GM23248 (cell line): ENCODE data around the gene ERFL. TPM values are rescaled to one million over a fixed set of nuclear protein-coding genes. Genes with fewer than 3 reads are reported as not detected.

ENCODE experiments used
- DNase-seq: peaks from one replicate; pipeline ENCODE4 v3.0.0-alpha.2; 2015
- H2AFZ ChIP-seq: fragments of 200-600 bp; sonication (generic); 2 replicates; pipeline ENCODE4 v1.6.1; 2016; ENCODE audit warnings: antibody characterized with exemption
- H3F3A ChIP-seq: fragments of 200-600 bp; sonication (generic); 2 replicates; pipeline ENCODE4 v1.6.1; 2016; ENCODE audit warnings: mild to moderate bottlenecking, antibody characterized with exemption, mixed run types; ENCODE audit not compliant: insufficient read depth
- H3K27ac ChIP-seq: fragments of 200-600 bp; sonication (generic); 2 replicates; pipeline ENCODE4 v1.5.1; 2016; ENCODE audit warnings: mild to moderate bottlenecking
- H3K27me3 ChIP-seq: fragments of 200-600 bp; sonication (generic); replicated peaks from 2 replicates; pipeline ENCODE4 v1.6.1; 2016; ENCODE audit warnings: mild to moderate bottlenecking; ENCODE audit not compliant: insufficient read depth
- H3K36me3 ChIP-seq: fragments of 200-600 bp; sonication (generic); 2 replicates; pipeline ENCODE4 v1.6.1; 2016; ENCODE audit warnings: low read depth, mild to moderate bottlenecking
- H3K4me1 ChIP-seq: fragments of 200-600 bp; sonication (generic); 2 replicates; pipeline ENCODE4 v1.6.1; 2016; ENCODE audit warnings: mild to moderate bottlenecking; ENCODE audit not compliant: insufficient read depth
- H3K4me2 ChIP-seq: fragments of 200-600 bp; sonication (generic); one replicate; pipeline ENCODE4 v1.6.1; 2016; ENCODE audit warnings: mild to moderate bottlenecking; ENCODE audit not compliant: unreplicated experiment
- H3K4me3 ChIP-seq: fragments of 200-600 bp; sonication (generic); 2 replicates; pipeline ENCODE4 v1.5.1; 2016; ENCODE audit warnings: mild to moderate bottlenecking
- H3K79me2 ChIP-seq: fragments of 200-600 bp; sonication (generic); 2 replicates; pipeline ENCODE4 v1.6.1; 2016; ENCODE audit warnings: mild to moderate bottlenecking; ENCODE audit not compliant: insufficient read depth
- H3K9ac ChIP-seq: fragments of 200-600 bp; sonication (generic); 2 replicates; pipeline ENCODE4 v1.6.1; 2016; ENCODE audit warnings: mild to moderate bottlenecking
- H3K9me2 ChIP-seq: fragments of 200-600 bp; sonication (generic); 2 replicates; pipeline ENCODE4 v1.6.1; 2016; ENCODE audit warnings: mixed run types, mild to moderate bottlenecking, moderate library complexity; ENCODE audit not compliant: insufficient read depth
- H3K9me3 ChIP-seq: fragments of 200-600 bp; sonication (generic); one replicate; pipeline ENCODE4 v1.6.1; 2017; ENCODE audit warnings: low read depth
- H4K20me1 ChIP-seq: fragments of 200-600 bp; sonication (generic); 2 replicates; pipeline ENCODE4 v1.6.0; 2016; ENCODE audit not compliant: insufficient read depth
- EZH2 ChIP-seq: fragments of 200-600 bp; sonication (generic); IDR thresholded peaks from 2 replicates; pipeline ENCODE4 v1.6.1; 2018; ENCODE audit warnings: antibody characterized with exemption, mild to moderate bottlenecking; ENCODE audit not compliant: insufficient read depth, poor library complexity, severe bottlenecking
- EZH2phosphoT487 ChIP-seq: fragments of 200-600 bp; sonication (generic); IDR thresholded peaks from 2 replicates; pipeline ENCODE4 v1.6.1; 2018; ENCODE audit warnings: antibody characterized with exemption, moderate library complexity, mild to moderate bottlenecking, low read depth; ENCODE audit not compliant: insufficient read depth
- WGBS, 2 experiments: methylation state at CpG; one replicate each; pipeline ENCODE4 v1.1.6; 2015 to 2017; ENCODE audit warnings: low lambda C conversion rate in 2 of 2, low coverage in 1 of 2; ENCODE audit errors: missing lambda C conversion rate in 2 of 2; 5-methylcytosine and 5-hydroxymethylcytosine counted together
- in situ Hi-C: fragments of 300-500 bp; cut with MboI; formaldehyde crosslinking; loops from 2 replicates; pipeline ENCODE4 v1.15.0; 2020
- polyA plus RNA-seq: library from polyadenylated mRNA; unstranded; fragments of >200 nt; fragmentation: Nextera tagmentation; extraction: Ambion mirVana; gene quantifications from 2 replicates; pipeline ENCODE4 v1.2.1, GENCODE V29; 2016
- total RNA-seq: library from RNA; depleted of rRNA; stranded (reverse); fragments of >200 nt; shearing (Covaris generic); gene quantifications from 2 replicates; pipeline ENCODE4 v1.2.3, GENCODE V29; 2014

The ERFL gene
- total and polyA plus RNA-seq, 2 experiments from 2014 or later, result not detected

GRCh38 chr19:41930322-41930722 is 2.1 kb upstream of the ERFL start:
- WGBS, 2 experiments, result 1 to 3% methylated on average over 7 of the region's 7 CpGs
- no peak overlapping the region for H3K4me3 ChIP-seq
- in situ Hi-C loops, result no loop called here
- no peaks in the 10 kb centered on the region for H3F3A ChIP-seq
- TF ChIP-seq EZH2phosphoT487 (no peak), EZH2 (no peak)
- H3K4me2 ChIP-seq, result no peak overlapping the region
- H3K79me2 ChIP-seq, result no peaks in the 10 kb centered on the region
- H3K9me2 ChIP-seq, result no peaks in the 10 kb centered on the region
- H2AFZ ChIP-seq, result no peak overlapping the region
- no peak overlapping the region for H3K27ac ChIP-seq
- no peaks in the 10 kb centered on the region for H3K36me3 ChIP-seq
- no peak overlapping the region for H3K9ac ChIP-seq
- H3K4me1 ChIP-seq, result no peaks in the 10 kb centered on the region
- no peaks in the 10 kb centered on the region for H3K9me3 ChIP-seq
- H3K27me3 ChIP-seq, result peaks cover 77% of the 10 kb centered on the region
- no peaks in the 10 kb centered on the region for H4K20me1 ChIP-seq
- DNase-seq, result no peak

- Histone ChIP-seq H3K4me3 (no peak overlapping the region), H3K4me1 (no peaks in the 10 kb centered on the region), H3K9me3 (no peaks in the 10 kb centered on the region), H4K20me1 (no peaks in the 10 kb centered on the region), H3K9ac (no peak overlapping the region), H3K27me3 (peaks cover 84% of the 10 kb centered on the region), H3K36me3 (no peaks in the 10 kb centered on the region), H3K9me2 (no peaks in the 10 kb centered on the region), H2AFZ (no peak overlapping the region), H3K27ac (no peak overlapping the region), H3K79me2 (no peaks in the 10 kb centered on the region), H3K4me2 (no peak overlapping the region), H3F3A (no peaks in the 10 kb centered on the region)
- DNase-seq, result no peak
- WGBS, 2 experiments, result 15 to 18% methylated on average over 13 to 14 of the region's 14 CpGs
- in situ Hi-C loops, result no loop called here
- 0 out of 2 replicates have a peak, but pooled peaks have one; percentile 13 for TF ChIP-seq EZH2phosphoT487
- peak; percentile 19 for TF ChIP-seq EZH2
Measured at GRCh38 chr19:41929536-41930071, 1.4 kb upstream of the ERFL start.

DNA sequence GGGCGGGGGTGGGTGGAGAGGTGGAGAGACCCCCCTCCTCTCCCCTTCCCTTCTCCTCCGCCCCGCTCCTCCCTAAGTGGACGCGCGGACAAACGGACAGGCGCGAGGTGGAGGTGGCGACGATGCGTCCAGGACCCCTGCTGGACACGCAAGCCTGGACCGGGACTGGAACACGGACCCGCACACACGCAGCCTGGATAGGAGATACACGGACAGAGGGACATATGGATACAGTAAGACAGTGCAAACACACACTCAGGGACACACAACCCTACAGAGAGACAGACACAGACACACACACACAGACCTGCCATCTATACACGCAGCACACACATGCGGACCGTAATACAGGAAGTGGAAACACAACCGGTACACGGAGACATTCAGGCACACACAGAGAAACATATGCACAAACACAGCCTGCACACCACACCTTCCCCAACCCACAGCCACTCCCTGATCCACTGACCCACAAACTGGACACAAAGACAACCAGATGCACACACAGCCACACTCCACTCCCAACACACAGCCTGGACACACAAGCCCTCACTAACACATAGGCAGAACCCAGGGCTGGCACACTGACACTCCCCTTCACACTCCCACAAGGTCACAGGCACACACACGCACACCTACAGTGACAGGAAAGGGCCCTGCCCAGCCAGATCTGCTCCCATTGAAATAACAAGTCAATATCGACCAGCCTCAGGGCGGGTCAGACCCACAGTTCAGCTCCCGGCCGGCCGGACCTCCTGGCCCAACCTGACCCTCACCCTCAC is 696 bp upstream of the ERFL start:
- Histone ChIP-seq H3K9ac (no peak overlapping the region), H4K20me1 (no peaks in the 10 kb centered on the region), H3K4me2 (peak overlapping the region; percentile 88), H3K4me1 (no peaks in the 10 kb centered on the region), H3K36me3 (no peaks in the 10 kb centered on the region), H3K79me2 (no peaks in the 10 kb centered on the region), H3K4me3 (peak overlapping the region; percentile 77), H3K9me3 (no peaks in the 10 kb centered on the region), H3K9me2 (no peaks in the 10 kb centered on the region), H3F3A (no peaks in the 10 kb centered on the region), H2AFZ (no peak overlapping the region), H3K27ac (no peak overlapping the region), H3K27me3 (peaks cover 85% of the 10 kb centered on the region)
- in situ Hi-C loops, result no loop called here
- TF ChIP-seq EZH2, result no peak
- no peak for TF ChIP-seq EZH2phosphoT487
- WGBS, 2 experiments, result 4 to 5% methylated on average over 25 to 28 of the region's 29 CpGs
- DNase-seq, result no peak

DNA sequence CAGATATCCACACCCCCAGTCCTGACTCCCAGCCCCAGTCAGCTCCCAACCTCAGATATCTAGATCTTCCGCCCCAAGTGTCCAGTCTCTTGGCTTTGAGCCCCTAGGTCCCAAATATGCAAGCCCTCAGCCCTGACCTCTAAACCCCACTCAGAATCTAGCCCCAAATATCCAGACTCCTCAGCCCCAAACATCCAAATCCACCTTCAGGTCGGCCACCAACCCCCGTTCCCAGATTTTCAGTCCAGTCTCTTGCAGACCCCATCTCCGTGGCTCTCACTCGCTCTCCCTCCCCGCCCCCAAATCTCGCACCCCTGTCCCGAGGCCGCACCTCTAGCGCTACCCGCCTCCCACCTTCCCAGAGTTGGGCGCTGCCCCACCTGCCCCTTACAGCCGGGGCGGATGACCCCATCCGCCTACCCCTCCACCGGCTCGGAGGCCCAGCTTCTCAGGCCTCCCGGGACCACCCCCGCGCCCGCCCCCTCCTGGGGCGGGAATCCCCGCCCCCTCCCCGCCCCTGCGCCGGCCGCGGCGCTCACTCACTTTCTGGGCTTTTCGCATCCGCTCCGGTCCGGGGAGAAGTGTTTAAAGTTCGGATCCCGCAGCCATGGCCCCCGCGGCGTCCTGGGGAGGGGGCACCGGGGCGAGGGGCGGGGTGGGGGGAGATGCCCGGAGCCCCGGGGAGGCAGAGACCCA is 604 bp downstream of the ERFL start:
- peak overlapping the region; percentile 28; the same call in 1 of the 2 replicates for H3K9ac ChIP-seq
- H3K36me3 ChIP-seq, result no peaks in the 10 kb centered on the region
- no peaks in the 10 kb centered on the region for H3F3A ChIP-seq
- no peaks in the 10 kb centered on the region for H3K9me3 ChIP-seq
- H2AFZ ChIP-seq, result peak overlapping the region; percentile 59
- no peaks in the 10 kb centered on the region for H3K79me2 ChIP-seq
- no peak for DNase-seq
- H4K20me1 ChIP-seq, result no peaks in the 10 kb centered on the region
- peak overlapping the region; percentile 77 for H3K4me3 ChIP-seq
- TF ChIP-seq EZH2 (peak; percentile 63), EZH2phosphoT487 (no peak)
- H3K27me3 ChIP-seq, result peaks cover 86% of the 10 kb centered on the region
- H3K27ac ChIP-seq, result no peak overlapping the region
- WGBS, 2 experiments, result 7% methylated on average over 15 to 43 of the region's 43 CpGs
- H3K4me2 ChIP-seq, result peak overlapping the region; percentile 88
- H3K9me2 ChIP-seq, result no peaks in the 10 kb centered on the region
- in situ Hi-C loops, result no loop called here
- no peaks in the 10 kb centered on the region for H3K4me1 ChIP-seq
